ENCODE measurements around the gene HDHD2.

DNA sequence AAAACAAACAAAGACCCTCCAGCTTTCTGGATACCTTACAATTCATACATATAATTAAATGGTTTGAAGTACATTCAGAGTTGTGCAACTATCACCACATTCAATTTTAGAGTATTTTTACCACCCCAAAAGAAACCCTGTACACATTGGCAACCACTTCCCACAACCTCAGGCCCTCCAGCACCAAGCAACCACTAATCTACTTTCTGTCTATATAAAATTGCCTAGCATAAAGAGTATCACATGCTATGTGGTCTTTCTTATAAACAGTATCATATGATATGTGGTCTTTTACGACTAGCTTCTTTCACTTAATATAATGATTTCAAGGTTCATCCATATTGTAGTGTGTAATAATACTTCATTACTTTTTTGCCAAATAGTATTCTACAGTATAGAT is 18.6 kb upstream of the HDHD2 start:
- TF ChIP-seq, protein P1, sequence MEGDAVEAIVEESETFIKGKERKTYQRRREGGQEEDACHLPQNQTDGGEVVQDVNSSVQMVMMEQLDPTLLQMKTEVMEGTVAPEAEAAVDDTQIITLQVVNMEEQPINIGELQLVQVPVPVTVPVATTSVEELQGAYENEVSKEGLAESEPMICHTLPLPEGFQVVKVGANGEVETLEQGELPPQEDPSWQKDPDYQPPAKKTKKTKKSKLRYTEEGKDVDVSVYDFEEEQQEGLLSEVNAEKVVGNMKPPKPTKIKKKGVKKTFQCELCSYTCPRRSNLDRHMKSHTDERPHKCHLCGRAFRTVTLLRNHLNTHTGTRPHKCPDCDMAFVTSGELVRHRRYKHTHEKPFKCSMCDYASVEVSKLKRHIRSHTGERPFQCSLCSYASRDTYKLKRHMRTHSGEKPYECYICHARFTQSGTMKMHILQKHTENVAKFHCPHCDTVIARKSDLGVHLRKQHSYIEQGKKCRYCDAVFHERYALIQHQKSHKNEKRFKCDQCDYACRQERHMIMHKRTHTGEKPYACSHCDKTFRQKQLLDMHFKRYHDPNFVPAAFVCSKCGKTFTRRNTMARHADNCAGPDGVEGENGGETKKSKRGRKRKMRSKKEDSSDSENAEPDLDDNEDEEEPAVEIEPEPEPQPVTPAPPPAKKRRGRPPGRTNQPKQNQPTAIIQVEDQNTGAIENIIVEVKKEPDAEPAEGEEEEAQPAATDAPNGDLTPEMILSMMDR (IDR thresholded peaks at IDR 0.05 in 8 of 11, conservative IDR thresholded peaks at IDR 0.05 in 3 of 11): no peak
- TF ChIP-seq POLR2A (IDR thresholded peaks at IDR 0.05): no peak

All from spleen (tissue), 7 donors.